ENCODE measurements around the gene REG1B. TPM values are rescaled to one million over a fixed set of nuclear protein-coding genes. Genes with fewer than 3 reads are reported as not detected.
A peak's percentile ranks its signal among the peaks of the same experiment; 100 is the strongest.
"Not testable (repeated sequence)": the region's sequence is repeated elsewhere in the genome, so short reads cannot be mapped to it uniquely, and the experiment has no call there.

REG1B gene
- total RNA-seq, 1 donor from 2014 or later = 1.4 TPM

DNA sequence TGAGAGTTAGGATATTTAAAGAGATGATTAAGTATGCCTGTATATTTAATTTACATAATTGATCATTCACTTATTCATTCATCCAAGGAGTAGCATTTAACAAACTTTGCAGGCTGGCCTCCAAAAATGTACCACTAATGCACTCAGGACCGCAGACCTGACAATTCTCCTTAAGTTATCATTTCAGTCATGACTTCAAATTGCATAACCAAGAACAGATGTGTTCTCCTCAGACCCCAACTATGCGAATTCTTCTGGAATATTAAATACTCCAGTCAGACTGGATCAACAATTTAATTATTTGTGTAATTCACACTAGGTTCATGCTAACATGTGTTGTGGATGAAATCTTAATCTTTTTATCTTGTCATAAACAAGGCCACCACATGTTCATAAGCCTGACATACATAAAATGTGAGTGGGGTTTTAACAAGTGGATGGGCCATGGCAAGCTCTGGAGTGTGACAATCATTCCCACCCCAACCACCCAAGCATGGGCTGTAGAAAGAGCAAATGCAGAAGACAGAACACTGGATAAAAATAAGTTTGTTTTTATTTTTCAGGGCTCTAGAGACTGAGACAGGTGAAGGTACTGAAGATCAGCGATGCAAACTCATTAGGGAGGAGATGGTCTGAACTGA, 3.2 kb downstream of the REG1B start:
- DNase-seq (ENCODE audit: low spot score) = no peak

DNA sequence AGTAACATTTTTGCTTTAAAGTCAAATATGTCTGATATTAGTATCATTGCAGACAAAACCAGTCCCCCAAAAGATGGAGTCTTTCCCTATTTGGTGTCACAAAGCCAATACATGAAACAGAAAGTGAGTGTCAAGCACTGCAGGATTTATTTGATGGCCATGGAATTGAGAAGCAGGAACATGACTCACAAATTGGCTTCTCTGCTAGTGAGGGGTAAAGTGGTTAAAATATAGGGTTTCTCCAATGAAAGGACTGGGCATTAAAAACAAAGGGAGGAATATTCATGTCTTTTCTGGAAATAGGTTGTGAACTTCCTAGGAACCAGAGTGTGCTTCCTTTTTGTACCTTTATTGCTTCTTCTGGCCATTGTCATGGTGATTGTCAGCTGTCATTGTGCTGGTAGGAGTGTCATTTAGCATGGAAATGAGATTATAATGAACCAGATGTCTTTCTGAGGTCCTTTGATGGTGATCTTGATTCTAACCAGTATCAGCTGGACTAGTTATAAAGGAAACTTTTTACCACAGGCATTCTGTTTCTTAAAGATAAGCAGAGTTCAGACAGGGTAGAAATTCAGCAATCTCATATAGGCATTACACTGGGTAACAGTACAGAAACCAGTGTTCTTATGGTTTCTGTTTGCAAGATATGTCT, 4.1 kb downstream of the REG1B start:
- DNase-seq (ENCODE audit: low spot score) = no peak

GRCh38 chr2:79082987-79083386, 4.8 kb downstream of the REG1B start:
- DNase-seq (ENCODE audit: low spot score) = no peak

DNA sequence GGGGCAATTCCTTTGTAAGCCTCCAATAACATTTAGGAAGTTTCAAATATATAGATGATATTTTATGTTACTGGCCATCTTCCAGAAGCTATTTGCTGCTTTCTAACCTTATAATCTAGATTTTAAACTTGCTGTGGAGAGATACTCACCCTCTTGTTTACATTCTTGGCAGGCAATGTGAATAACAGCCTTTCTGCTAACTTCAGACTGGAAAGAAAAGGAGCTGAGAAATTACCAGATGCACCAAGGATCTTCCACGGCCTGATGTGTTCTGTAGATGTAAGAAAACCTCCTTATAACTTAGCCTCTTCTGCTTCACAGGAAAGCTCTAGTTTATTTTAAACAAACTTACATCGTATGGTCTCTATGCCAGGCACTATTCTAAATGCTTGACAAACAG, 16.7 kb downstream of the REG1B start:
- no peak for DNase-seq (ENCODE audit: low spot score)

GRCh38 chr2:79065201-79065600, 22.6 kb downstream of the REG1B start:
- DNase-seq (ENCODE audit: low spot score) = no peak

- not testable (repeated sequence) for DNase-seq (ENCODE audit: low spot score)
Measured at GRCh38 chr2:79054769-79055168, 33.0 kb downstream of the REG1B start.

GRCh38 chr2:79053486-79053885, 34.3 kb downstream of the REG1B start:
- not testable (repeated sequence) for DNase-seq (ENCODE audit: low spot score)

DNA sequence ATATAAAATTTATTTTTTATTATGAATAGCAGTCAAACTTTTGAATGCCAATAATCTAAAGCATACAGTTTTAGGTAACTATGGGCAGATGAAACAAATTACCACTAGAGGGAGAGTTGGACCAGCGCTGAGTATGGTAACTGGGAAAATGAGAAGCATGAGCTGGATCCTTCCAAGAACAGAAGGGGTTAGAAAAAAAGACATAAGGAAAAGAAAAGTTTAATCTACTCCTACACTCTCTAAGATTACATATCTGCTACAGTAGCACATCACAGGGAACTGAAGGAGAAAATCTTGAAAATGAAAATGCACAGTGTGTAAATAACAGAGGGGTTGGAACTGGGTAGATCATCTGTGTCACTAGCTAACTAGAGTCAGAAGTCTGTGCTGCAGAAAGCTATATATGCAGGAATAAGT, 46.8 kb downstream of the REG1B start:
- DNase-seq (ENCODE audit: low spot score) = peak; percentile 33

GRCh38 chr2:79039944-79040343, 47.8 kb downstream of the REG1B start:
- no peak for DNase-seq (ENCODE audit: low spot score)

Other genes with a start within 250 kb of the REG1B start
- gene REG3G, start 62.3 kb downstream of the REG1B start, total RNA-seq (ENCODE audit: insufficient read depth, low replicate concordance) = 1.7 TPM
- gene REG1A, start 32.5 kb upstream of the REG1B start, total RNA-seq (ENCODE audit: insufficient read depth, low replicate concordance) = not detected
- 3.6 TPM for gene REG3A, start 71.8 kb upstream of the REG1B start, total RNA-seq (ENCODE audit: insufficient read depth, low replicate concordance)

All from umbilical cord (tissue), 2 donors.